ENCODE measurements around the gene CNTNAP3.
"Not testable (repeated sequence)": the region's sequence is repeated elsewhere in the genome, so short reads cannot be mapped to it uniquely, and the experiment has no call there.

- TF ChIP-seq, protein P1, sequence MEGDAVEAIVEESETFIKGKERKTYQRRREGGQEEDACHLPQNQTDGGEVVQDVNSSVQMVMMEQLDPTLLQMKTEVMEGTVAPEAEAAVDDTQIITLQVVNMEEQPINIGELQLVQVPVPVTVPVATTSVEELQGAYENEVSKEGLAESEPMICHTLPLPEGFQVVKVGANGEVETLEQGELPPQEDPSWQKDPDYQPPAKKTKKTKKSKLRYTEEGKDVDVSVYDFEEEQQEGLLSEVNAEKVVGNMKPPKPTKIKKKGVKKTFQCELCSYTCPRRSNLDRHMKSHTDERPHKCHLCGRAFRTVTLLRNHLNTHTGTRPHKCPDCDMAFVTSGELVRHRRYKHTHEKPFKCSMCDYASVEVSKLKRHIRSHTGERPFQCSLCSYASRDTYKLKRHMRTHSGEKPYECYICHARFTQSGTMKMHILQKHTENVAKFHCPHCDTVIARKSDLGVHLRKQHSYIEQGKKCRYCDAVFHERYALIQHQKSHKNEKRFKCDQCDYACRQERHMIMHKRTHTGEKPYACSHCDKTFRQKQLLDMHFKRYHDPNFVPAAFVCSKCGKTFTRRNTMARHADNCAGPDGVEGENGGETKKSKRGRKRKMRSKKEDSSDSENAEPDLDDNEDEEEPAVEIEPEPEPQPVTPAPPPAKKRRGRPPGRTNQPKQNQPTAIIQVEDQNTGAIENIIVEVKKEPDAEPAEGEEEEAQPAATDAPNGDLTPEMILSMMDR (conservative IDR thresholded peaks at IDR 0.05): not testable (repeated sequence)
- TF ChIP-seq EZH2 (IDR thresholded peaks at IDR 0.05; ENCODE audit: low read depth): not testable (repeated sequence)
Measured at GRCh38 chr9:39200412-39200811, 87.6 kb downstream of the CNTNAP3 start.
